ENCODE data around the gene CHRNA4. TPM values are rescaled to one million over a fixed set of nuclear protein-coding genes. Genes with fewer than 3 reads are reported as not detected.

Gene CHRNA4
- total and polyA plus RNA-seq, 9 of the 15 experiments (the other 6 are each of a cell fraction or from before 2014, with no cell fraction given), result not detected

DNA sequence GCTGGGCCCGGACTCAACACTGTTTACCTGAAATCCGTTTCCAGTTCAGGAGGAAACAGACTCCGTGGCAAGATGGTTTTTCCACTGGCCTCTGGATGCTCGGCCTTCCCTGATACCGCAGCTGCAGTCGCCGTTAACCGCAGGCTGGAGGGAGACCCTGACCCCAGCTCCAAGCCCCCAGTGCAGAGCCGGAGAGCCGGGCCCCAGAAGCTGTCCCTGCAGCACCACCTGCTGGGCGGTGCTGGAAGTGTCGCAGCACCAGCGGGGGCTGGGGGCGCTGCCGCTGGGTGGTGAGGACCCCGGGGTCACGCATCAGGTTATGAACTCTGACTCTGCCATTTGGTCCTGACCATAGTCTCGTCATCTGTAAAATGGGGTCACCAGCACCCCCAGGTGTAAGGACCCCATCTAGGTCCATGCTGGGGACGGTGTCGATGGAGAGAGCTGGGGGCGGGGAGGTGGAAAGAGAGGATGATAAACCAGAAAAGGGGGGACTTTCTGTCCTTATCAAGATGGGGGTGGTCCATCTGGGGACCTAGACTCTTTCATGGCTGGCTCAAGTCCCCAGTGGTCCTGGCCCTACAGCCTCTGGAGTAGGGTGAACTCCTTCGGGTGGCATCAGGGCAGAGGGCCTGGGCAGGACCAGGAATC, 20.8 kb upstream of the CHRNA4 start:
- Histone ChIP-seq H3K4me3 (no peak overlapping the region), H3K9me3 (replicated peaks; ENCODE audit: control insufficient read depth, insufficient read depth, low read depth, low read length) (peaks cover 4% of the 10 kb centered on the region), H3K27me3 (ENCODE audit: control insufficient read depth in 2 of 2, insufficient read depth in 2 of 2, low read length in 2 of 2) (peaks cover 0 to 33% of the 10 kb centered on the region in 2 experiments; a peak in 2 of 5 replicates), H3K4me1 (replicated peaks in 1 of 2; ENCODE audit: control insufficient read depth in 2 of 2, insufficient read depth in 2 of 2, low read length in 2 of 2) (peaks cover 0 to 8% of the 10 kb centered on the region in 2 experiments; a peak in 2 of 5 replicates), H3K36me3 (ENCODE audit: control insufficient read depth, insufficient read depth, low read length) (no peaks in the 10 kb centered on the region), H3K9me1 (ENCODE audit: control insufficient read depth, insufficient read depth, low read length) (no peaks in the 10 kb centered on the region), H3K4me2 (ENCODE audit: insufficient read depth, low read length) (no peak overlapping the region), H3K79me2 (ENCODE audit: control insufficient read depth, insufficient read depth, low read length) (no peaks in the 10 kb centered on the region), H3K27ac (ENCODE audit: extremely low read depth, low read depth, low read length) (no peak overlapping the region), H3K9ac (ENCODE audit: insufficient read depth in 1 of 2, low read depth in 2 of 2, low read length in 2 of 2) (no peak overlapping the region), H4K20me1 (replicated peaks; ENCODE audit: control insufficient read depth, insufficient read depth, low read length) (no peaks in the 10 kb centered on the region), H2AFZ (ENCODE audit: low read depth, low read length) (no peak overlapping the region)
- peak; percentile 65 for FAIRE-seq
- WGBS (ENCODE audit: insufficient coverage, low coverage, missing lambda C conversion rate), result 19% methylated on average over 22 of the region's 22 CpGs
- DNase-seq (ENCODE audit: extremely low read depth in 1 of 4, low spot score in 3 of 4), result peak; percentile 35 to 78 (median 76)
- in situ Hi-C loops (cut with MboI), result no loop called here
- BruUV-seq (replicated peaks), result no TSS peak
- CTCF ChIA-PET (ENCODE audit: low intra/inter-chr PET ratio), result interaction anchor here (0.6 to 2.2 kb wide), 4 partner anchors 72 to 198 kb away, joined by 3 to 10 read pairs (median 4); no protein-coding TSS in a partner anchor
- intact Hi-C loops (cut with micrococcal nuclease), result loop anchor here (2.0 to 5.0 kb wide), 3 partner anchors 71 to 200 kb away; no protein-coding TSS in a partner anchor
- POLR2A ChIA-PET, result interaction anchor here (0.6 to 0.8 kb wide), 2 partner anchors 178 to 972 kb away, joined by 3 read pairs; no protein-coding TSS in a partner anchor
- peak; percentile 77 for ATAC-seq
- TF ChIP-seq, protein P1, sequence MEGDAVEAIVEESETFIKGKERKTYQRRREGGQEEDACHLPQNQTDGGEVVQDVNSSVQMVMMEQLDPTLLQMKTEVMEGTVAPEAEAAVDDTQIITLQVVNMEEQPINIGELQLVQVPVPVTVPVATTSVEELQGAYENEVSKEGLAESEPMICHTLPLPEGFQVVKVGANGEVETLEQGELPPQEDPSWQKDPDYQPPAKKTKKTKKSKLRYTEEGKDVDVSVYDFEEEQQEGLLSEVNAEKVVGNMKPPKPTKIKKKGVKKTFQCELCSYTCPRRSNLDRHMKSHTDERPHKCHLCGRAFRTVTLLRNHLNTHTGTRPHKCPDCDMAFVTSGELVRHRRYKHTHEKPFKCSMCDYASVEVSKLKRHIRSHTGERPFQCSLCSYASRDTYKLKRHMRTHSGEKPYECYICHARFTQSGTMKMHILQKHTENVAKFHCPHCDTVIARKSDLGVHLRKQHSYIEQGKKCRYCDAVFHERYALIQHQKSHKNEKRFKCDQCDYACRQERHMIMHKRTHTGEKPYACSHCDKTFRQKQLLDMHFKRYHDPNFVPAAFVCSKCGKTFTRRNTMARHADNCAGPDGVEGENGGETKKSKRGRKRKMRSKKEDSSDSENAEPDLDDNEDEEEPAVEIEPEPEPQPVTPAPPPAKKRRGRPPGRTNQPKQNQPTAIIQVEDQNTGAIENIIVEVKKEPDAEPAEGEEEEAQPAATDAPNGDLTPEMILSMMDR (IDR thresholded peaks at IDR 0.05 in 2 of 3, conservative IDR thresholded peaks at IDR 0.05 in 1 of 3; ENCODE audit: insufficient read depth in 2 of 3, low read depth in 1 of 3, low read length in 3 of 3), result peak; percentile 81 to 94 (median 94)
- TF ChIP-seq COPS2 (conservative IDR thresholded peaks at IDR 0.05) (no peak), HMG20B (CRISPR knock-in tag; IDR thresholded peaks at IDR 0.05) (no peak), HDAC3 (IDR thresholded peaks at IDR 0.05; ENCODE audit: borderline replicate concordance, partially characterized antibody) (no peak), ZBTB17 (CRISPR knock-in tag; IDR thresholded peaks at IDR 0.05) (no peak), SLC30A9 (CRISPR knock-in tag; IDR thresholded peaks at IDR 0.05) (no peak), ZNF561 (CRISPR knock-in tag; conservative IDR thresholded peaks at IDR 0.05) (no peak), ZNF766 (CRISPR knock-in tag; conservative IDR thresholded peaks at IDR 0.05) (no peak), RAD21 (CRISPR knock-in tag; conservative IDR thresholded peaks at IDR 0.05 in 1 of 2, IDR thresholded peaks at IDR 0.05 in 1 of 2) (peak; percentile 58 to 84)
- TF ChIP-seq, protein P2, sequence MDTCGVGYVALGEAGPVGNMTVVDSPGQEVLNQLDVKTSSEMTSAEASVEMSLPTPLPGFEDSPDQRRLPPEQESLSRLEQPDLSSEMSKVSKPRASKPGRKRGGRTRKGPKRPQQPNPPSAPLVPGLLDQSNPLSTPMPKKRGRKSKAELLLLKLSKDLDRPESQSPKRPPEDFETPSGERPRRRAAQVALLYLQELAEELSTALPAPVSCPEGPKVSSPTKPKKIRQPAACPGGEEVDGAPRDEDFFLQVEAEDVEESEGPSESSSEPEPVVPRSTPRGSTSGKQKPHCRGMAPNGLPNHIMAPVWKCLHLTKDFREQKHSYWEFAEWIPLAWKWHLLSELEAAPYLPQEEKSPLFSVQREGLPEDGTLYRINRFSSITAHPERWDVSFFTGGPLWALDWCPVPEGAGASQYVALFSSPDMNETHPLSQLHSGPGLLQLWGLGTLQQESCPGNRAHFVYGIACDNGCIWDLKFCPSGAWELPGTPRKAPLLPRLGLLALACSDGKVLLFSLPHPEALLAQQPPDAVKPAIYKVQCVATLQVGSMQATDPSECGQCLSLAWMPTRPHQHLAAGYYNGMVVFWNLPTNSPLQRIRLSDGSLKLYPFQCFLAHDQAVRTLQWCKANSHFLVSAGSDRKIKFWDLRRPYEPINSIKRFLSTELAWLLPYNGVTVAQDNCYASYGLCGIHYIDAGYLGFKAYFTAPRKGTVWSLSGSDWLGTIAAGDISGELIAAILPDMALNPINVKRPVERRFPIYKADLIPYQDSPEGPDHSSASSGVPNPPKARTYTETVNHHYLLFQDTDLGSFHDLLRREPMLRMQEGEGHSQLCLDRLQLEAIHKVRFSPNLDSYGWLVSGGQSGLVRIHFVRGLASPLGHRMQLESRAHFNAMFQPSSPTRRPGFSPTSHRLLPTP (IDR thresholded peaks at IDR 0.05; ENCODE audit: borderline replicate concordance, extremely low read depth, insufficient read length), result no peak
- TF ChIP-seq, protein P3, sequence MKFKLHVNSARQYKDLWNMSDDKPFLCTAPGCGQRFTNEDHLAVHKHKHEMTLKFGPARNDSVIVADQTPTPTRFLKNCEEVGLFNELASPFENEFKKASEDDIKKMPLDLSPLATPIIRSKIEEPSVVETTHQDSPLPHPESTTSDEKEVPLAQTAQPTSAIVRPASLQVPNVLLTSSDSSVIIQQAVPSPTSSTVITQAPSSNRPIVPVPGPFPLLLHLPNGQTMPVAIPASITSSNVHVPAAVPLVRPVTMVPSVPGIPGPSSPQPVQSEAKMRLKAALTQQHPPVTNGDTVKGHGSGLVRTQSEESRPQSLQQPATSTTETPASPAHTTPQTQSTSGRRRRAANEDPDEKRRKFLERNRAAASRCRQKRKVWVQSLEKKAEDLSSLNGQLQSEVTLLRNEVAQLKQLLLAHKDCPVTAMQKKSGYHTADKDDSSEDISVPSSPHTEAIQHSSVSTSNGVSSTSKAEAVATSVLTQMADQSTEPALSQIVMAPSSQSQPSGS (CRISPR knock-in tag; IDR thresholded peaks at IDR 0.05), result no peak

Measured in K562 (cell line).